Esophagus squamous epithelium (tissue), 4 donors: ENCODE measurements around the gene SPINK6.

Experiments
- CTCF ChIP-seq, 6 experiments: fragments of 450-650 bp in 4 of 6; fragments of 200-600 bp in 2 of 6; sonication (generic) in 2 of 6; IDR thresholded peaks; one replicate each; pipeline ENCODE4 v1.5.1; 2016 to 2019; ENCODE audit warnings: antibody characterized with exemption in 6 of 6, mild to moderate bottlenecking in 4 of 6, moderate library complexity in 4 of 6
- POLR2A ChIP-seq, 4 donors: fragments of 450-650 bp; IDR thresholded peaks; one replicate each; pipeline ENCODE4 v1.6.1; 2017; ENCODE audit warnings: antibody characterized with exemption in 4 of 4, mild to moderate bottlenecking in 4 of 4, moderate library complexity in 3 of 4

- no peak for TF ChIP-seq CTCF (IDR thresholded peaks at IDR 0.05)
- no peak for TF ChIP-seq POLR2A (IDR thresholded peaks at IDR 0.05)
Observed at GRCh38 chr5:148201151-148201550, 1.7 kb upstream of the SPINK6 start.
